Spleen (tissue), 11 donors: ENCODE results near the gene REV3L. TPM values are rescaled to one million over a fixed set of nuclear protein-coding genes. Genes with fewer than 3 reads are reported as not detected.

ENCODE experiments used
- DNase-seq: peaks from one replicate; pipeline ENCODE4 v3.0.0-alpha.2; 2020
- H3K27ac ChIP-seq, 8 donors: fragments of 200-600 bp; sonication (generic) in 7 of 8; 1 replicate in 4 of 8; 2 replicates in 4 of 8; pipeline versions ENCODE4 v1.5.0 to v1.8.0; 2016 to 2021; ENCODE audit warnings: inconsistent platforms in 4 of 8, mild to moderate bottlenecking in 4 of 8, moderate library complexity in 1 of 8
- H3K27me3 ChIP-seq, 7 donors: fragments of 200-600 bp; sonication (generic) in 6 of 7; replicated peaks in 1 of 7; 1 replicate in 4 of 7; 2 replicates in 3 of 7; pipeline versions ENCODE4 v1.5.0 to v1.8.0; 2016 to 2021; ENCODE audit warnings: inconsistent platforms in 3 of 7, mild to moderate bottlenecking in 1 of 7
- H3K36me3 ChIP-seq, 6 donors: fragments of 200-600 bp; sonication (generic) in 5 of 6; 1 replicate in 4 of 6; 2 replicates in 2 of 6; pipeline versions ENCODE4 v1.5.0 to v1.8.0; 2016 to 2021; ENCODE audit warnings: inconsistent platforms in 2 of 6
- H3K4me1 ChIP-seq, 6 donors: fragments of 200-600 bp; sonication (generic) in 5 of 6; 1 replicate in 3 of 6; 2 replicates in 3 of 6; pipeline versions ENCODE4 v1.5.0 to v1.8.0; 2016 to 2021; ENCODE audit warnings: inconsistent platforms in 3 of 6
- H3K4me3 ChIP-seq, 8 donors: fragments of 200-600 bp; sonication (generic) in 7 of 8; 1 replicate in 4 of 8; 2 replicates in 4 of 8; pipeline versions ENCODE4 v1.5.0 to v1.8.0; 2016 to 2021; ENCODE audit warnings: inconsistent platforms in 4 of 8, mild to moderate bottlenecking in 4 of 8, moderate library complexity in 2 of 8
- H3K9me3 ChIP-seq, 8 donors: fragments of 200-600 bp; sonication (generic) in 7 of 8; 1 replicate in 4 of 8; 2 replicates in 4 of 8; pipeline versions ENCODE4 v1.5.0 to v1.8.0; 2016 to 2021; ENCODE audit warnings: inconsistent platforms in 4 of 8
- CTCF ChIP-seq, 11 experiments: fragments of 200-600 bp in 7 of 11; fragments of 450-650 bp in 4 of 11; sonication (generic) in 4 of 11; IDR thresholded peaks in 8 of 11; conservative IDR thresholded peaks in 3 of 11; 1 replicate in 7 of 11; 2 replicates in 4 of 11; pipeline versions ENCODE4 v1.4.0 to v1.8.0; 2016 to 2021; ENCODE audit warnings: antibody characterized with exemption in 11 of 11, inconsistent platforms in 4 of 11, mild to moderate bottlenecking in 1 of 11
- POLR2A ChIP-seq, 3 donors: fragments of 450-650 bp; IDR thresholded peaks; one replicate each; pipeline ENCODE4 v1.5.1; 2017; ENCODE audit warnings: antibody characterized with exemption in 3 of 3, mild to moderate bottlenecking in 1 of 3
- POLR2AphosphoS5 ChIP-seq, 3 donors: sonication (generic); formaldehyde crosslinking; IDR thresholded peaks; one replicate each; pipeline ENCODE4 v1.5.1; 2017; ENCODE audit warnings: antibody characterized with exemption in 3 of 3
- whole genome bisulfite sequencing, 5 donors: extraction: QIAGEN DNeasy Blood & Tissue Kit in 3 of 5; methylation state at CpG; one replicate each; pipeline versions ENCODE4 v1.1.5 to v1.1.7; 2013 to 2018; 5-methylcytosine and 5-hydroxymethylcytosine counted together
- intact Hi-C: fragments of 100-400 bp; cut with DNase I; formaldehyde crosslinking; loops from one replicate; pipeline ENCODE4 v1.15.0; 2023; ENCODE audit warnings: low total_unique reads
- polyA plus RNA-seq, 3 donors: library from polyadenylated mRNA; stranded (reverse); fragments of 200-250 nt; gene quantifications; one replicate each; pipeline ENCODE4 v1.2.1, GENCODE V29; 2013
- total RNA-seq, 7 donors: library from RNA; depleted of rRNA in 3 of 7; stranded (reverse); fragments of >200 nt in 3 of 7; fragmentation: NEBNext Ultra II Directional in 4 of 7; extraction: Animal tissue kit (Norgen Biotek cat#: 25700) in 4 of 7; gene quantifications; one replicate each; pipeline versions ENCODE4 v1.1.0 to v1.2.1, GENCODE V29; 2016 to 2021
- donor health status: healthy with polysubstance abuse.
- donor health status: DM: no; HTN: no; CAD: no; lungs with moderate emphysema.
- donor health status: DM: no; HTN: no; CAD: no.
- donor health status: Bipolar disorder and iron deficiency.
- donor health status: healthy.
- donor health status: DM: no; HTN: no; CAD: no.
- donor health status: DM: yes; HTN: yes; CAD: no.

Gene REV3L
- total and polyA plus RNA-seq, 10 donors, result 7.7 to 60.9 (median 29.8) TPM

GRCh38 chr6:111283707-111284106 is 199.3 kb downstream of the REV3L start:
- Histone ChIP-seq H3K36me3 (peaks cover 0 to 54% (median 19%) of the 10 kb centered on the region in 6 donors), H3K4me3 (no peak overlapping the region), H3K4me1 (peaks cover 0 to 16% (median 7%) of the 10 kb centered on the region in 6 donors), H3K27me3 (no peaks in the 10 kb centered on the region), H3K27ac (peak overlapping the region in 2 of 8 donors; percentile 13 to 37), H3K9me3 (no peaks in the 10 kb centered on the region)
- DNase-seq, result no peak
- 90 to 100% (median 93%) methylated on average over 2 of the region's 2 CpGs for WGBS, 5 donors
- TF ChIP-seq POLR2A (IDR thresholded peaks at IDR 0.05) (no peak), CTCF (IDR thresholded peaks at IDR 0.05 in 8 of 11, conservative IDR thresholded peaks at IDR 0.05 in 3 of 11) (no peak), POLR2AphosphoS5 (IDR thresholded peaks at IDR 0.05) (no peak)
- intact Hi-C loops, result no loop called here

GRCh38 chr6:111282515-111282914 is 200.5 kb downstream of the REV3L start:
- TF ChIP-seq POLR2AphosphoS5 (IDR thresholded peaks at IDR 0.05) (no peak), POLR2A (IDR thresholded peaks at IDR 0.05) (no peak), CTCF (IDR thresholded peaks at IDR 0.05 in 8 of 11, conservative IDR thresholded peaks at IDR 0.05 in 3 of 11) (no peak)
- Histone ChIP-seq H3K9me3 (no peaks in the 10 kb centered on the region), H3K4me1 (peaks cover 0 to 16% (median 7%) of the 10 kb centered on the region in 6 donors), H3K36me3 (peaks cover 0 to 62% (median 30%) of the 10 kb centered on the region in 6 donors), H3K27ac (no peak overlapping the region), H3K27me3 (no peaks in the 10 kb centered on the region), H3K4me3 (no peak overlapping the region)
- 85 to 94% (median 89%) methylated on average over 1 of the region's 1 CpG for WGBS, 5 donors
- intact Hi-C loops, result no loop called here
- DNase-seq, result no peak

- Histone ChIP-seq H3K27ac (no peak overlapping the region), H3K27me3 (no peaks in the 10 kb centered on the region), H3K4me3 (no peak overlapping the region), H3K4me1 (peaks cover 0 to 16% (median 7%) of the 10 kb centered on the region in 6 donors), H3K36me3 (peaks cover 0 to 81% (median 47%) of the 10 kb centered on the region in 6 donors), H3K9me3 (peaks cover 0 to 7% (median 5%) of the 10 kb centered on the region in 8 donors)
- no peak for DNase-seq
- intact Hi-C loops, result no loop called here
- TF ChIP-seq POLR2A (IDR thresholded peaks at IDR 0.05) (no peak), CTCF (IDR thresholded peaks at IDR 0.05 in 8 of 11, conservative IDR thresholded peaks at IDR 0.05 in 3 of 11) (no peak), POLR2AphosphoS5 (IDR thresholded peaks at IDR 0.05) (no peak)
- WGBS, 5 donors, result 94 to 97% (median 97%) methylated on average over 4 of the region's 4 CpGs
Measured at GRCh38 chr6:111280445-111280955, 202.5 kb downstream of the REV3L start.

- Histone ChIP-seq H3K27ac (no peak overlapping the region), H3K27me3 (no peaks in the 10 kb centered on the region), H3K9me3 (peaks cover 7 to 24% (median 23%) of the 10 kb centered on the region in 8 donors), H3K4me3 (no peak overlapping the region), H3K36me3 (peaks cover 3 to 94% (median 63%) of the 10 kb centered on the region in 6 donors), H3K4me1 (peaks cover 0 to 4% (median under 1%) of the 10 kb centered on the region in 6 donors)
- intact Hi-C loops, result no loop called here
- WGBS, 5 donors, result 89 to 95% (median 95%) methylated on average over 2 of the region's 2 CpGs
- no peak for TF ChIP-seq POLR2A (IDR thresholded peaks at IDR 0.05)
- TF ChIP-seq POLR2AphosphoS5 (IDR thresholded peaks at IDR 0.05), result no peak
- no peak for TF ChIP-seq CTCF (IDR thresholded peaks at IDR 0.05 in 8 of 11, conservative IDR thresholded peaks at IDR 0.05 in 3 of 11)
- no peak for DNase-seq
Measured at GRCh38 chr6:111278731-111279130, 204.3 kb downstream of the REV3L start.
